ENCODE data around the gene SENP1. TPM values are rescaled to one million over a fixed set of nuclear protein-coding genes. Genes with fewer than 3 reads are reported as not detected.
A peak's percentile ranks its signal among the peaks of the same experiment; 100 is the strongest.

Gene SENP1
- total RNA-seq, 2 donors from 2014 or later: 11.5 to 49.6 TPM

GRCh38 chr12:48105321-48105866 is 485 bp downstream of the SENP1 start:
- no peaks in the 10 kb centered on the region for H3K9me3 ChIP-seq
- H3K4me1 ChIP-seq (replicated peaks): no peaks in the 10 kb centered on the region
- H3K4me3 ChIP-seq: peak overlapping the region; percentile 81 to 89
- TF ChIP-seq, protein P1, sequence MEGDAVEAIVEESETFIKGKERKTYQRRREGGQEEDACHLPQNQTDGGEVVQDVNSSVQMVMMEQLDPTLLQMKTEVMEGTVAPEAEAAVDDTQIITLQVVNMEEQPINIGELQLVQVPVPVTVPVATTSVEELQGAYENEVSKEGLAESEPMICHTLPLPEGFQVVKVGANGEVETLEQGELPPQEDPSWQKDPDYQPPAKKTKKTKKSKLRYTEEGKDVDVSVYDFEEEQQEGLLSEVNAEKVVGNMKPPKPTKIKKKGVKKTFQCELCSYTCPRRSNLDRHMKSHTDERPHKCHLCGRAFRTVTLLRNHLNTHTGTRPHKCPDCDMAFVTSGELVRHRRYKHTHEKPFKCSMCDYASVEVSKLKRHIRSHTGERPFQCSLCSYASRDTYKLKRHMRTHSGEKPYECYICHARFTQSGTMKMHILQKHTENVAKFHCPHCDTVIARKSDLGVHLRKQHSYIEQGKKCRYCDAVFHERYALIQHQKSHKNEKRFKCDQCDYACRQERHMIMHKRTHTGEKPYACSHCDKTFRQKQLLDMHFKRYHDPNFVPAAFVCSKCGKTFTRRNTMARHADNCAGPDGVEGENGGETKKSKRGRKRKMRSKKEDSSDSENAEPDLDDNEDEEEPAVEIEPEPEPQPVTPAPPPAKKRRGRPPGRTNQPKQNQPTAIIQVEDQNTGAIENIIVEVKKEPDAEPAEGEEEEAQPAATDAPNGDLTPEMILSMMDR (IDR thresholded peaks at IDR 0.05): no peak
- no peaks in the 10 kb centered on the region for H3K27me3 ChIP-seq (replicated peaks; ENCODE audit: insufficient read depth)
- no peak for DNase-seq (ENCODE audit: low spot score)
- intact Hi-C loops (cut with DNase I): loop anchor here (5.0 kb wide), 1 partner anchor 52 kb away; the partner anchor contains the start of gene ASB8
- H3K27ac ChIP-seq: peak overlapping the region; percentile 89
- H3K36me3 ChIP-seq: no peaks in the 10 kb centered on the region
- WGBS: under 1% methylated on average over 25 of the region's 30 CpGs

GRCh38 chr12:48104531-48104930 is 1.3 kb downstream of the SENP1 start:
- 29% methylated on average over 4 of the region's 4 CpGs for WGBS
- H3K36me3 ChIP-seq: no peaks in the 10 kb centered on the region
- intact Hi-C loops (cut with DNase I): no loop called here
- TF ChIP-seq POLR2AphosphoS5 (IDR thresholded peaks at IDR 0.05) (no peak), POLR2A (IDR thresholded peaks at IDR 0.05) (no peak)
- TF ChIP-seq, protein P1 (IDR thresholded peaks at IDR 0.05): no peak
- H3K9me3 ChIP-seq: no peaks in the 10 kb centered on the region
- no peaks in the 10 kb centered on the region for H3K4me1 ChIP-seq (replicated peaks)
- no peak for DNase-seq (ENCODE audit: low spot score)
- no peaks in the 10 kb centered on the region for H3K27me3 ChIP-seq (replicated peaks; ENCODE audit: insufficient read depth)
- H3K4me3 ChIP-seq: peak overlapping the region in 1 of 2 donors; percentile 89
- H3K27ac ChIP-seq: no peak overlapping the region

DNA sequence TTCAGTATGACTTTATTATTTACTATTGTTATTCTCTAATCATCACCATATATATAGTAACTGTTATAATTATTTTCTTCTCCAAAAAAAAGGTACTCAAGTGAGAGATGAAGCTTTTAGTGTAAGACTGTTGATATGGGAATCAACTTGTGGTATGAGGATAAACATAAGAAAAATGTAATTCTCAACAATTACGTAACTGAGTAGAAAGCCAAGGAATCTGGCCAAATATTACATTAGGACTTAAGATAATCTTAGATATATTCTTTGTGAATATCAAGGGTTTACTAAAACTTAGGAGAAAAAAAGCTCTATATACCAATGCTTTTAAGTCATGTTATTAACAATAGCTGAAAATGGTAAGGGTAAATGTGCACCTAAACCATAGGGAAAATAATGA is 13.3 kb downstream of the SENP1 start:
- intact Hi-C loops (cut with DNase I): no loop called here
- TF ChIP-seq POLR2AphosphoS5 (IDR thresholded peaks at IDR 0.05) (no peak), POLR2A (IDR thresholded peaks at IDR 0.05) (no peak)
- TF ChIP-seq, protein P1 (IDR thresholded peaks at IDR 0.05): no peak
- WGBS: 88% methylated on average over 1 of the region's 1 CpG
- Histone ChIP-seq H3K27ac (no peak overlapping the region), H3K9me3 (no peaks in the 10 kb centered on the region), H3K4me1 (replicated peaks) (no peaks in the 10 kb centered on the region), H3K36me3 (no peaks in the 10 kb centered on the region), H3K27me3 (replicated peaks; ENCODE audit: insufficient read depth) (no peaks in the 10 kb centered on the region), H3K4me3 (no peak overlapping the region)
- DNase-seq (ENCODE audit: low spot score): no peak

DNA sequence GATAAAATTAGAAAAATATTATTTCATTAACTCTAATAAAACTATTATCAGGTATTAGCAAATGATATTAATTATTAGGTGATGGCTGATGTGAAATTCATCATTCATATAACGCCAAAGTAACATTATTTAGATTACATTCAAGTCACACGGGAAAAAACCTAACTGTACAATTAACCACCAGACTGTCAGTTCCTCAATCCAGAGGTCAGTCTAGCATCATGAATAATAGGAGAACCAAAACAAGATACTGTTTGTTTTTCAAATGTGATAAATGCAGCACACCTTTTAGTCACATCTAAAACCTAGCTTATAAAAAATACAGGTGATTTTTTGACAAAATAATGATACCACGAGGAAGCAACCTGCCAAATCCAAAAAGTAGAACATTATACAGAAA is 19.6 kb downstream of the SENP1 start:
- intact Hi-C loops (cut with DNase I): no loop called here
- TF ChIP-seq, protein P1 (IDR thresholded peaks at IDR 0.05): no peak
- TF ChIP-seq POLR2AphosphoS5 (IDR thresholded peaks at IDR 0.05): no peak
- TF ChIP-seq POLR2A (IDR thresholded peaks at IDR 0.05): no peak
- Histone ChIP-seq H3K4me1 (replicated peaks) (no peaks in the 10 kb centered on the region), H3K27me3 (replicated peaks; ENCODE audit: insufficient read depth) (no peaks in the 10 kb centered on the region), H3K4me3 (no peak overlapping the region), H3K9me3 (no peaks in the 10 kb centered on the region), H3K36me3 (no peaks in the 10 kb centered on the region), H3K27ac (no peak overlapping the region)
- no peak for DNase-seq (ENCODE audit: low spot score)
- 89% methylated on average over 3 of the region's 3 CpGs for WGBS

GRCh38 chr12:48084841-48085460 is 20.9 kb downstream of the SENP1 start:
- intact Hi-C loops (cut with DNase I): no loop called here
- H3K36me3 ChIP-seq: no peaks in the 10 kb centered on the region
- TF ChIP-seq, protein P1 (IDR thresholded peaks at IDR 0.05): no peak
- TF ChIP-seq POLR2A (IDR thresholded peaks at IDR 0.05) (no peak), POLR2AphosphoS5 (IDR thresholded peaks at IDR 0.05) (no peak)

More at GRCh38 chr12:48084841-48085460, 20.9 kb downstream of the SENP1 start:
- H3K27ac ChIP-seq: no peak overlapping the region
- no peak overlapping the region for H3K4me3 ChIP-seq
- no peaks in the 10 kb centered on the region for H3K9me3 ChIP-seq
- DNase-seq (ENCODE audit: low spot score): no peak
- H3K27me3 ChIP-seq (replicated peaks; ENCODE audit: insufficient read depth): no peaks in the 10 kb centered on the region
- H3K4me1 ChIP-seq (replicated peaks): no peaks in the 10 kb centered on the region
- 89% methylated on average over 12 of the region's 12 CpGs for WGBS

All from prostate gland (tissue), 2 donors.